Stomach smooth muscle (tissue), 2 donors: ENCODE measurements around the gene CHST13.
"Not testable (repeated sequence)": the region's sequence is repeated elsewhere in the genome, so short reads cannot be mapped to it uniquely, and the experiment has no call there.

Source experiments
- H3K27ac ChIP-seq: one replicate; pipeline ENCODE4 v1.7.0; 2013; ENCODE audit warnings: mild to moderate bottlenecking, low read length, inconsistent platforms
- H3K27me3 ChIP-seq, 2 donors: one replicate each; pipeline ENCODE4 v1.7.0; 2013; ENCODE audit warnings: low read length in 2 of 2; ENCODE audit not compliant: insufficient read depth in 2 of 2, control insufficient read depth in 1 of 2
- H3K36me3 ChIP-seq, 2 donors: one replicate each; pipeline ENCODE4 v1.7.0; 2013; ENCODE audit warnings: low read length in 2 of 2; ENCODE audit not compliant: control insufficient read depth in 2 of 2, insufficient read depth in 2 of 2
- H3K4me1 ChIP-seq: one replicate; pipeline ENCODE4 v1.7.0; 2013; ENCODE audit warnings: low read length; ENCODE audit not compliant: control insufficient read depth, insufficient read depth
- H3K4me3 ChIP-seq, 2 donors: one replicate each; pipeline ENCODE4 v1.7.0; 2013; ENCODE audit warnings: low read length in 2 of 2
- H3K9ac ChIP-seq, 2 donors: one replicate each; pipeline ENCODE4 v1.7.0; 2013; ENCODE audit warnings: low read length in 2 of 2, mild to moderate bottlenecking in 1 of 2
- H3K9me3 ChIP-seq, 2 donors: one replicate each; pipeline ENCODE4 v1.7.0; 2013; ENCODE audit warnings: low read length in 2 of 2; ENCODE audit not compliant: control insufficient read depth in 2 of 2
- donor health status: healthy.
- donor health status: Pancreatic carcinoma.

CHST13 gene

DNA sequence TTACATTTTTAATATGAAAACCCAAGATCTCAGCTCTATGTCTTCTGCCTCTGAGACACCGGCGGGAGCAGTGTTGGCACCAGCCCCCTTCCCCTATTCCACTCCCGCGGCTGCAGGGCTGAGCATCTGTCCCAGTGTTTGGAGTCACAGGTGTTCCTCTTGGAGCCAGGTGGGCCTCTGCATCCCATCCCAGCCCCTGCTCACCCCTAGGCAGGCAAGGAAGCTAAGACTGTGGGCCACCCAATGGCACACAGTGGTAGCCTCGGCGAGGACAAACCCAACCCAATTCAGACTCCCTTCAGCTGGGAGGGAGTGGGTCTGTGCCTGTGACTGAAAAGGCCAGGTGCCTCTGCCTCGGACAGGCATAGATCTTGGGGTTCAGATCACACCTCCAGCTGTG is 3.1 kb downstream of the CHST13 start:
- H3K27me3 ChIP-seq: peaks cover 21 to 22% of the 10 kb centered on the region in 2 donors
- H3K36me3 ChIP-seq: no peaks in the 10 kb centered on the region
- no peak overlapping the region for H3K27ac ChIP-seq
- H3K9me3 ChIP-seq: no peaks in the 10 kb centered on the region
- H3K4me3 ChIP-seq: no peak overlapping the region
- peaks cover 9% of the 10 kb centered on the region for H3K4me1 ChIP-seq
- H3K9ac ChIP-seq: no peak overlapping the region

GRCh38 chr3:126527455-126528211 is 3.7 kb downstream of the CHST13 start:
- Histone ChIP-seq H3K9ac (no peak overlapping the region), H3K9me3 (no peaks in the 10 kb centered on the region), H3K4me3 (no peak overlapping the region), H3K27me3 (peaks cover 21 to 22% of the 10 kb centered on the region in 2 donors), H3K27ac (no peak overlapping the region), H3K4me1 (peaks cover 5% of the 10 kb centered on the region), H3K36me3 (no peaks in the 10 kb centered on the region)

DNA sequence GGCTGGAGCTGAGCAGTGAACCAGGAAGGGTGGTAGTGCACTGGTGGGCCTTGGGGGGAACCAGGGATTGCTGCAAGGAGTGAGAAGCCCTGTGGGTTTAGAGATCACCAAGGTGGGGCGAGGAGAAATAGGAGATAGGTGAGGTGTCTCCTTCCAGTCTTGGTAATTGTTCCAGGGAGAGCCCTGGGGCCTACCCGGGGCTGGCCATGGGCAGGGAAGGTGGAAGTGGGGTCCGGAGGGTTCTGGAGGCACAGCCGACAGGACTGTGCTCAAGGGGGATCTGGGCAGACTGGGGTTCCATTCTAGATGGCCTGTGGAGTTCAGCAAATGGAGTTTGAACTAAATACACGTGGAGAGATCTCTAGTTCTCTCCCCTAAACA is 4.5 kb downstream of the CHST13 start:
- Histone ChIP-seq H3K4me1 (peaks cover 5% of the 10 kb centered on the region), H3K27me3 (peaks cover 14 to 18% of the 10 kb centered on the region in 2 donors), H3K9ac (no peak overlapping the region), H3K27ac (no peak overlapping the region), H3K36me3 (no peaks in the 10 kb centered on the region), H3K9me3 (no peaks in the 10 kb centered on the region), H3K4me3 (no peak overlapping the region)

GRCh38 chr3:126528800-126529541 is 5.0 kb downstream of the CHST13 start:
- Histone ChIP-seq H3K4me1 (peaks cover 1% of the 10 kb centered on the region), H3K27me3 (peaks cover 10 to 13% of the 10 kb centered on the region in 2 donors), H3K9me3 (no peaks in the 10 kb centered on the region), H3K36me3 (no peaks in the 10 kb centered on the region), H3K9ac (no peak overlapping the region), H3K27ac (no peak overlapping the region), H3K4me3 (no peak overlapping the region)

- no peak overlapping the region for H3K4me3 ChIP-seq
- H3K4me1 ChIP-seq: no peaks in the 10 kb centered on the region
- peaks cover 6% of the 10 kb centered on the region in 2 donors for H3K27me3 ChIP-seq
- no peak overlapping the region for H3K9ac ChIP-seq
- H3K36me3 ChIP-seq: no peaks in the 10 kb centered on the region
- H3K27ac ChIP-seq: no peak overlapping the region
- no peaks in the 10 kb centered on the region for H3K9me3 ChIP-seq
Observed at GRCh38 chr3:126529585-126530170, 5.7 kb downstream of the CHST13 start.

DNA sequence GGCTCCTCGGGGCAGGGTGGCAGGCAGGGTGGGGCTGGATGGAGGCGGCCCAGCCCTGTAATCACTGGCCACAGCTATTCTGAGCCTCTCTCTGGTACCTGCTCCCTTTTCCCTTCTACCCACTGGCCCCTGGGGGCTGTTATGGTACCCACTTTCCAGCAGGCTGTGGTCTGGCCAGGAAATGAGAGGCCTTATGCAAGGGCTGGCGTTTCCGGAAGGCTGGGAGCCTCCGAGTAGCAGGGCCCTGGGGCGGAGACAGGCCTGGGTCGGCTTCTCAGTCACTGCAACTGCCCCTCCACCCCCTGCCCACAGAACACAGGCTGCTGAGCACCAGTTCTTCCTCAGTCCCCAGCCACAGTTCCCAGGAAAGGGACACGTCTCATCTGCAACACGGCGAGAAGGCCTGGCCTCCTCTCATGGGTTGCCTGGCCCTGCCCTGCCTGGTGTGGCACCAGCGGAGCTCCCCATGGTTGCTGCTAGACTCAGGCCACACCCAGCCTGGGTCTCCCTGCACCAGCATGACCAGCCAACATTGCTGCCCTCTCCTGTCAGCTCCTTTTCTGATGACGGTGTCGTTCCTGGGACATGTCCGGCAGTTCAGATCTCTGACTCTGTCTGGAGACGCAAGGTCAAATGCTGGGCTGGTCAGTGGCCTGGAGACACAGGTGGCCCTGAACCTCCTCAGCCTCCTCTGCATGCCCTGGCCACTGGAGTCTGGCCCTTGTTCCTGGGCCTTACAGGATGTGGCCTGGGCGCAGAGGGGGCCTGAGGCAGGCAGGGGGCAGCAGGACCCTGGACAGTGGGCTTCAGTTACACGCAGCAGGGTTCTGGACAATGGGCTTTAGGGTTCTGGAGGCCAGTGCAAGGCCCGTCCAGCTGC is 6.5 kb downstream of the CHST13 start:
- Histone ChIP-seq H3K4me3 (no peak overlapping the region), H3K9me3 (no peaks in the 10 kb centered on the region), H3K27ac (no peak overlapping the region)

GRCh38 chr3:126531051-126531330 is 7.0 kb downstream of the CHST13 start:
- Histone ChIP-seq H3K27ac (no peak overlapping the region), H3K4me3 (no peak overlapping the region), H3K36me3 (no peaks in the 10 kb centered on the region), H3K9ac (no peak overlapping the region), H3K9me3 (no peaks in the 10 kb centered on the region), H3K4me1 (no peaks in the 10 kb centered on the region), H3K27me3 (peaks cover 1 to 4% of the 10 kb centered on the region in 2 donors)

More for the DNA sequence above, 6.5 kb downstream of the CHST13 start:
- H3K27me3 ChIP-seq: peaks cover 2 to 7% of the 10 kb centered on the region in 2 donors
- no peaks in the 10 kb centered on the region for H3K36me3 ChIP-seq
- no peak overlapping the region for H3K9ac ChIP-seq
- H3K4me1 ChIP-seq: no peaks in the 10 kb centered on the region

DNA sequence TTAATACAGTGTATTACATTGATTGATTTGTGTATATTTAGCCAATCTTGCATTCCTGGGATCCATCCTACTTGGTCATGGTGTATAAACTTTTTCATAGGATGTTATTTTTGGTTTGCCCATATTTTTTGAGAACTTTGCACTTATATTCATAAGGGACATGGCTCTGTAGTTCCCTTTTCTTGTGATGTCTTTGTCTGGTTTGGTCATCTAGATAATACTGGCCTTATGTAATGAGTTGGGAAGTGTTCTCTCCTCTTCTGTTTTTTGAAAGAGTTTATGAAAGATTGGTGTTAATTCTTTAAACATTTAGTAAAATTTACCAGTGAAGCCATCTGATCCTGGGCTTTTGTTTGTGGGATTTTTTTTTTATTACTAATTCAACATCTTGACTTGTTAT is 9.6 kb downstream of the CHST13 start:
- H3K9ac ChIP-seq: no peak overlapping the region
- no peaks in the 10 kb centered on the region for H3K9me3 ChIP-seq
- no peaks in the 10 kb centered on the region for H3K4me1 ChIP-seq
- H3K27ac ChIP-seq: no peak overlapping the region
- H3K27me3 ChIP-seq: peaks cover 10 to 18% of the 10 kb centered on the region in 2 donors
- no peak overlapping the region for H3K4me3 ChIP-seq
- no peaks in the 10 kb centered on the region for H3K36me3 ChIP-seq

- not testable (repeated sequence) for H3K36me3 ChIP-seq, H3K4me3 ChIP-seq, H3K9me3 ChIP-seq, H3K9ac ChIP-seq, H3K4me1 ChIP-seq, H3K27ac ChIP-seq
- H3K27me3 ChIP-seq: peaks cover 10 to 18% of the 10 kb centered on the region in 2 donors
Observed at GRCh38 chr3:126534716-126535115, 10.8 kb downstream of the CHST13 start.

DNA sequence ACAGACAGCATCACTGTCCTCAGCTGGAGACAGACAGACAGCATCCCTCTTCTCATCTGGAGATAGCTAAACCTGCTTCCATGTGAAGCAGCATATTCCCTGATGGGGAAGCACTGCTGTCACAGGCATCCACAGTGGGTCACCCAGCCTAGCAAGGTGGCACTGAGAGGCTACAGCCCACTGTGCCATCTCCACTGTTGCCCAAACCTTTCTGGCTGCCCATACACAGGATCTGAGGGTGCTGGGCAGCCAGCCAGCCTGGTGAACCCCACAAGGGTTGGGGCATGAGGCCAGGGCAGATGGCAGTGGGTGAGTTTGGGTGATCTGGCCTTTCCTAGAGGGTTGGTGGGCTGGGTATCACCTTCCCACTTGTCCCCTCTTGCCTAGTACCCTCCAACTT is 11.7 kb downstream of the CHST13 start:
- Histone ChIP-seq H3K4me3 (no peak overlapping the region), H3K36me3 (no peaks in the 10 kb centered on the region), H3K9ac (no peak overlapping the region), H3K9me3 (no peaks in the 10 kb centered on the region), H3K27ac (no peak overlapping the region), H3K27me3 (peaks cover 10 to 22% of the 10 kb centered on the region in 2 donors), H3K4me1 (no peaks in the 10 kb centered on the region)
